K562 (cell line): Measurements from ENCODE around the gene PCSK2.

Experiments
- AFF4 ChIP-seq: sonication (generic); formaldehyde crosslinking; IDR thresholded peaks from 2 replicates; pipeline ENCODE4 v1.8.0; 2023; ENCODE audit warnings: mild to moderate bottlenecking, missing genetic modification reagents
- CREM ChIP-seq: IDR thresholded peaks from 2 replicates; pipeline ENCODE4 v1.6.1; 2014; ENCODE audit warnings: antibody characterized with exemption, low read depth
- MYNN ChIP-seq, 2 experiments: sonication (generic); formaldehyde crosslinking in 1 of 2; IDR thresholded peaks; 2 replicates each; pipeline versions ENCODE4 v1.5.0 to v1.6.1; 2016 to 2020; ENCODE audit warnings: antibody characterized with exemption in 1 of 2, missing genetic modification reagents in 1 of 2
- TCF7 ChIP-seq: sonication (generic); IDR thresholded peaks from 2 replicates; pipeline ENCODE4 v1.6.1; 2016; ENCODE audit warnings: antibody characterized with exemption, borderline replicate concordance
- U2AF1 ChIP-seq: fragments of 200-400 bp; formaldehyde crosslinking; optimal IDR thresholded peaks from 2 replicates; pipeline ENCODE3; 2017; ENCODE audit warnings: mild to moderate bottlenecking, low read depth, low read length, moderate library complexity

- TF ChIP-seq U2AF1, result no peak
- no peak for TF ChIP-seq CREM
- TF ChIP-seq TCF7, result no peak
- TF ChIP-seq MYNN (IDR thresholded peaks at IDR 0.05), result no peak
- TF ChIP-seq MYNN (CRISPR knock-in tag; IDR thresholded peaks at IDR 0.05), result no peak
- no peak for TF ChIP-seq AFF4 (CRISPR knock-in tag)
These were observed 172.6 kb downstream of the PCSK2 start for GRCh38 chr20:17399303-17399985.
